Measurements from ENCODE around the gene DLL3.
A peak's percentile ranks its signal among the peaks of the same experiment; 100 is the strongest.

GRCh38 chr19:39514840-39515550, 16.2 kb downstream of the DLL3 start, which contains the start of gene SELENOV:
- TF ChIP-seq CTCF (IDR thresholded peaks at IDR 0.05; ENCODE audit: low read length): peak; percentile 29
- TF ChIP-seq EZH2 (IDR thresholded peaks at IDR 0.05; ENCODE audit: borderline replicate concordance, low read length): no peak

Measured in OCI-LY1 (cell line).